ENCODE data around the gene KLHL29.

DNA sequence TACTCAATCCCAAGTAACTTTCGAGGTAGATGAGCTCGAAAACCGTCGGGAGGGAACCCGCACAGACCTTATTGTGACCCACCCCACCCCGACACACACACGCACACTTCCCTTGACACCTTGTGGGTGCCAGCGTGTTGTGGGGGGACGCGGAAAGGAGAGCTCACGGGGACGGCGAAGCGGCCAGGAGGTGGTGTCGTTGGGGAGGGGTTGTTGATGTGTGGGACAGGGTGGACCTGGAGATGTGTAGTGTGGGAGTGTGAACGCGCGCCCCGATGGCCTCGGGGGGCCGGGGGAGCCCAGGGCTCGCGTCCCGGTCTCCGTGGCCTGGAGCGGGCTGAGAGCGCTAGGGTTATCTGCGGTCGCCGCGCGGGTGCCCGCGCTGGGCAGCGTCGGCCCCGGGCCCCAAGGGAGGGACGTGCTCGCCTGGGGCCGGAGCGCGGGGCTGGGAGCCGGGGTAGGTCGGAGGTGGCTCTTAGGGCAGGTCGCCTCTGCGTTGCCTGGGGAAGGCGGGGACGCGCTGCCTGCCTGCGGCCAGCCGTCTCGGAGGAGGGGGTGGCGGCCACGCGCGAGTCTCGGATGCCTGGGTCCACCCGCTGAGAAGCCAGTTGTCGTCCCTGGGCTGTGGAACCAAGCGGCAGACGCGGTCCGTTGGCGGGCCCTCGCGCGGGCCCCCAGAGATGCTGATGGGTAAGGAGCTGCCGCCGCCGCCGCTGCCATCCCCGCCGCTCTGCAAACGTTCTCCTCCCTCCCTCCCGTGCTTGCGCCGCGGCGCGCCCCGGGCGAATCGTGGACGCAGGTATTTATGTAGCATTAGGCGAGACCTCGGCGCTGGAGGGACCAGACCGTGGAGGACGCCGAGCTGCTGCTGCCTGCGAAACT is 1.6 kb downstream of the KLHL29 start:
- TF ChIP-seq, protein P1, sequence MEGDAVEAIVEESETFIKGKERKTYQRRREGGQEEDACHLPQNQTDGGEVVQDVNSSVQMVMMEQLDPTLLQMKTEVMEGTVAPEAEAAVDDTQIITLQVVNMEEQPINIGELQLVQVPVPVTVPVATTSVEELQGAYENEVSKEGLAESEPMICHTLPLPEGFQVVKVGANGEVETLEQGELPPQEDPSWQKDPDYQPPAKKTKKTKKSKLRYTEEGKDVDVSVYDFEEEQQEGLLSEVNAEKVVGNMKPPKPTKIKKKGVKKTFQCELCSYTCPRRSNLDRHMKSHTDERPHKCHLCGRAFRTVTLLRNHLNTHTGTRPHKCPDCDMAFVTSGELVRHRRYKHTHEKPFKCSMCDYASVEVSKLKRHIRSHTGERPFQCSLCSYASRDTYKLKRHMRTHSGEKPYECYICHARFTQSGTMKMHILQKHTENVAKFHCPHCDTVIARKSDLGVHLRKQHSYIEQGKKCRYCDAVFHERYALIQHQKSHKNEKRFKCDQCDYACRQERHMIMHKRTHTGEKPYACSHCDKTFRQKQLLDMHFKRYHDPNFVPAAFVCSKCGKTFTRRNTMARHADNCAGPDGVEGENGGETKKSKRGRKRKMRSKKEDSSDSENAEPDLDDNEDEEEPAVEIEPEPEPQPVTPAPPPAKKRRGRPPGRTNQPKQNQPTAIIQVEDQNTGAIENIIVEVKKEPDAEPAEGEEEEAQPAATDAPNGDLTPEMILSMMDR (conservative IDR thresholded peaks at IDR 0.05; ENCODE audit: low read depth, low read length), result no peak
- TF ChIP-seq EZH2 (IDR thresholded peaks at IDR 0.05; ENCODE audit: borderline replicate concordance, low read depth, low read length, poor library complexity, severe bottlenecking), result no peak
